Spleen (tissue), 11 donors: ENCODE results near the gene SERINC5. TPM values are rescaled to one million over a fixed set of nuclear protein-coding genes. Genes with fewer than 3 reads are reported as not detected.

Experiments
- DNase-seq: peaks from one replicate; pipeline ENCODE4 v3.0.0-alpha.2; 2020
- H3K27ac ChIP-seq, 8 donors: fragments of 200-600 bp; sonication (generic) in 7 of 8; 1 replicate in 4 of 8; 2 replicates in 4 of 8; pipeline versions ENCODE4 v1.5.0 to v1.8.0; 2016 to 2021; ENCODE audit warnings: inconsistent platforms in 4 of 8, mild to moderate bottlenecking in 4 of 8, moderate library complexity in 1 of 8
- H3K27me3 ChIP-seq, 7 donors: fragments of 200-600 bp; sonication (generic) in 6 of 7; replicated peaks in 1 of 7; 1 replicate in 4 of 7; 2 replicates in 3 of 7; pipeline versions ENCODE4 v1.5.0 to v1.8.0; 2016 to 2021; ENCODE audit warnings: inconsistent platforms in 3 of 7, mild to moderate bottlenecking in 1 of 7
- H3K36me3 ChIP-seq, 6 donors: fragments of 200-600 bp; sonication (generic) in 5 of 6; 1 replicate in 4 of 6; 2 replicates in 2 of 6; pipeline versions ENCODE4 v1.5.0 to v1.8.0; 2016 to 2021; ENCODE audit warnings: inconsistent platforms in 2 of 6
- H3K4me1 ChIP-seq, 6 donors: fragments of 200-600 bp; sonication (generic) in 5 of 6; 1 replicate in 3 of 6; 2 replicates in 3 of 6; pipeline versions ENCODE4 v1.5.0 to v1.8.0; 2016 to 2021; ENCODE audit warnings: inconsistent platforms in 3 of 6
- H3K4me3 ChIP-seq, 8 donors: fragments of 200-600 bp; sonication (generic) in 7 of 8; 1 replicate in 4 of 8; 2 replicates in 4 of 8; pipeline versions ENCODE4 v1.5.0 to v1.8.0; 2016 to 2021; ENCODE audit warnings: inconsistent platforms in 4 of 8, mild to moderate bottlenecking in 4 of 8, moderate library complexity in 2 of 8
- H3K9me3 ChIP-seq, 8 donors: fragments of 200-600 bp; sonication (generic) in 7 of 8; 1 replicate in 4 of 8; 2 replicates in 4 of 8; pipeline versions ENCODE4 v1.5.0 to v1.8.0; 2016 to 2021; ENCODE audit warnings: inconsistent platforms in 4 of 8
- POLR2A ChIP-seq, 3 donors: fragments of 450-650 bp; IDR thresholded peaks; one replicate each; pipeline ENCODE4 v1.5.1; 2017; ENCODE audit warnings: antibody characterized with exemption in 3 of 3, mild to moderate bottlenecking in 1 of 3
- POLR2AphosphoS5 ChIP-seq, 3 donors: sonication (generic); formaldehyde crosslinking; IDR thresholded peaks; one replicate each; pipeline ENCODE4 v1.5.1; 2017; ENCODE audit warnings: antibody characterized with exemption in 3 of 3
- WGBS, 5 donors: extraction: QIAGEN DNeasy Blood & Tissue Kit in 3 of 5; methylation state at CpG; one replicate each; pipeline versions ENCODE4 v1.1.5 to v1.1.7; 2013 to 2018; 5-methylcytosine and 5-hydroxymethylcytosine counted together
- intact Hi-C: fragments of 100-400 bp; cut with DNase I; formaldehyde crosslinking; loops from one replicate; pipeline ENCODE4 v1.15.0; 2023; ENCODE audit warnings: low total_unique reads
- polyA plus RNA-seq, 3 donors: library from polyadenylated mRNA; stranded (reverse); fragments of 200-250 nt; gene quantifications; one replicate each; pipeline ENCODE4 v1.2.1, GENCODE V29; 2013
- total RNA-seq, 7 donors: library from RNA; depleted of rRNA in 3 of 7; stranded (reverse); fragments of >200 nt in 3 of 7; fragmentation: NEBNext Ultra II Directional in 4 of 7; extraction: Animal tissue kit (Norgen Biotek cat#: 25700) in 4 of 7; gene quantifications; one replicate each; pipeline versions ENCODE4 v1.1.0 to v1.2.1, GENCODE V29; 2016 to 2021
- TF ChIP-seq, protein P1 (sequence below), 11 experiments: fragments of 200-600 bp in 7 of 11; fragments of 450-650 bp in 4 of 11; sonication (generic) in 4 of 11; IDR thresholded peaks in 8 of 11; conservative IDR thresholded peaks in 3 of 11; 1 replicate in 7 of 11; 2 replicates in 4 of 11; pipeline versions ENCODE4 v1.4.0 to v1.8.0; 2016 to 2021; ENCODE audit warnings: antibody characterized with exemption in 11 of 11, inconsistent platforms in 4 of 11, mild to moderate bottlenecking in 1 of 11
- donor health status: healthy with polysubstance abuse.
- donor health status: DM: no; HTN: no; CAD: no; lungs with moderate emphysema.
- donor health status: DM: no; HTN: no; CAD: no.
- donor health status: Bipolar disorder and iron deficiency.
- donor health status: healthy.
- donor health status: DM: no; HTN: no; CAD: no.
- donor health status: DM: yes; HTN: yes; CAD: no.

SERINC5 gene
- total and polyA plus RNA-seq, 10 donors = 1.5 to 29.8 (median 21.2) TPM

DNA sequence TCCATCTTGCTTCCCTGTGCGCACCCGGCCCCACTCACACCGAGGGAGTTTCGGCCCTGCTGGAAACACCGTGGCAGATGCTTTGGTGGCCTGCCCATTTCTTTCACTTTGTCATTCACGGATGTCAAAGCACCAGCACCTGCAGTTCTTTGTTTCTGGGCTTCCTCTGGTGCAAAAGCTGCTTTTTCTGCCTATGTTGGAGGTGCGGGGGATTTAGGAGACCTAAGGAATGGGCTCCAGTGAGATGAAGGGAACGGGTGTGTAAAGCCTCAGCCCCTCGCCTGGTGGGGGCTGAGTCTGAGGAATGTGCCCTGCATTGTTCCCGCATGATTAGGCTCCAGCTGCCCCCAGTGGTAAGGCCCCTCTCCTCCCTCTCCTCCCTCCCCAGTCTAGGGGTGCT is 158.4 kb downstream of the SERINC5 start:
- H3K9me3 ChIP-seq = no peaks in the 10 kb centered on the region
- DNase-seq = no peak
- H3K4me3 ChIP-seq = no peak overlapping the region
- 89 to 95% (median 91%) methylated on average over 10 of the region's 10 CpGs for WGBS, 5 donors
- TF ChIP-seq POLR2AphosphoS5 (IDR thresholded peaks at IDR 0.05) (no peak), POLR2A (IDR thresholded peaks at IDR 0.05) (no peak)
- no peak overlapping the region for H3K27ac ChIP-seq
- peaks cover 0 to 2% (median 0%) of the 10 kb centered on the region in 6 donors for H3K4me1 ChIP-seq
- no peaks in the 10 kb centered on the region for H3K27me3 ChIP-seq
- H3K36me3 ChIP-seq = no peaks in the 10 kb centered on the region
- intact Hi-C loops = no loop called here

DNA sequence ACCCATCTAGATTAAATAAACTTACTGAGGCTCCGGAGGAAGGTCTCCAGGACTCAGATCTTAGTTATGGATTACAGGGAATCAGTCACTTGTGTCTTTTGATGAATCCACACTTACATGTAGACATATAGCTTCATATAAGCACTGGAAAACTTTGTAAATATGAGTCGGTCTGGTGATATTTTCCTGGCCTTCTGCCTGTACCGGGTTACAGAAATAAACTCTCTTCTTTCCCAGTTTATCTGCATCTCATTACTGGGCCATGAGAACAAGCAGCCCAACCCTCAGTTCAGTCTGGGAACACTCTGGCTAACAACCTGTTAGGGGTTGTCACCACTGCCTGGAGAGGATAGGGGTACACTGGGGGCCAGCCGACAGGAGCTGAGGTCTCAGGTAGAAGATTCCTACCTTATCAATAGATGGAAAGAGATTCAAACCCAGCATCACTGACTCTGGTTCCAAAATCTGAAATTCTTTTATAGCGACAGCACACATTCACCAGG is 161.6 kb downstream of the SERINC5 start:
- H3K4me1 ChIP-seq = peaks cover 0 to 13% (median 0%) of the 10 kb centered on the region in 6 donors

DNA sequence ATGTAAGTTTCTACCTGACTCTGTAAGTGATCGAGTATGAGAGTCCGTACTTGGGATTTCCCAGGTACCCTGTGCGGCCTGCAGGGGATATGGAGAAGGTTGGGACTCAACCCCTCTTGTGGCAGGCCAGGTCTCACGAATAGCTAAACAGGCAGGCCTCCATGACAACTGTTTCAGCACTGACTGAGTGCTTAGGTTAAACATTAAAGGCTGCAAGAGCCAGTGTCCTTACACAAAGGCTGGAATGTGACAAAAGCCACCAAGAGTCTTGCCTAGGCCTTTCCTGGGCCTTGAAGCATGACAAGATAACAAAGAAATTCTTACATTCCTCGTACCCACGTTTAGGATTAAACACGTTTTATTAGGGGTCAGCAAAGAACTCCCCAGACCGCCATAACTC is 162.1 kb downstream of the SERINC5 start:
- intact Hi-C loops = loop anchor here (2.0 kb wide), 1 partner anchor 215 kb away; no protein-coding TSS in a partner anchor
- TF ChIP-seq, protein P1, sequence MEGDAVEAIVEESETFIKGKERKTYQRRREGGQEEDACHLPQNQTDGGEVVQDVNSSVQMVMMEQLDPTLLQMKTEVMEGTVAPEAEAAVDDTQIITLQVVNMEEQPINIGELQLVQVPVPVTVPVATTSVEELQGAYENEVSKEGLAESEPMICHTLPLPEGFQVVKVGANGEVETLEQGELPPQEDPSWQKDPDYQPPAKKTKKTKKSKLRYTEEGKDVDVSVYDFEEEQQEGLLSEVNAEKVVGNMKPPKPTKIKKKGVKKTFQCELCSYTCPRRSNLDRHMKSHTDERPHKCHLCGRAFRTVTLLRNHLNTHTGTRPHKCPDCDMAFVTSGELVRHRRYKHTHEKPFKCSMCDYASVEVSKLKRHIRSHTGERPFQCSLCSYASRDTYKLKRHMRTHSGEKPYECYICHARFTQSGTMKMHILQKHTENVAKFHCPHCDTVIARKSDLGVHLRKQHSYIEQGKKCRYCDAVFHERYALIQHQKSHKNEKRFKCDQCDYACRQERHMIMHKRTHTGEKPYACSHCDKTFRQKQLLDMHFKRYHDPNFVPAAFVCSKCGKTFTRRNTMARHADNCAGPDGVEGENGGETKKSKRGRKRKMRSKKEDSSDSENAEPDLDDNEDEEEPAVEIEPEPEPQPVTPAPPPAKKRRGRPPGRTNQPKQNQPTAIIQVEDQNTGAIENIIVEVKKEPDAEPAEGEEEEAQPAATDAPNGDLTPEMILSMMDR (IDR thresholded peaks at IDR 0.05 in 8 of 11, conservative IDR thresholded peaks at IDR 0.05 in 3 of 11) = no peak
- TF ChIP-seq POLR2A (IDR thresholded peaks at IDR 0.05) (no peak), POLR2AphosphoS5 (IDR thresholded peaks at IDR 0.05) (no peak)
- no peaks in the 10 kb centered on the region for H3K36me3 ChIP-seq
- no peaks in the 10 kb centered on the region for H3K9me3 ChIP-seq
- H3K27me3 ChIP-seq = no peaks in the 10 kb centered on the region
- H3K27ac ChIP-seq = no peak overlapping the region
- 64 to 92% (median 81%) methylated on average over 6 to 8 of the region's 8 CpGs for whole genome bisulfite sequencing, 5 donors
- H3K4me1 ChIP-seq = peaks cover 0 to 13% (median 0%) of the 10 kb centered on the region in 6 donors
- no peak overlapping the region for H3K4me3 ChIP-seq
- DNase-seq = no peak

More for the DNA sequence above, 161.6 kb downstream of the SERINC5 start:
- TF ChIP-seq POLR2A (IDR thresholded peaks at IDR 0.05) (no peak), POLR2AphosphoS5 (IDR thresholded peaks at IDR 0.05) (no peak)
- TF ChIP-seq, protein P1 (IDR thresholded peaks at IDR 0.05 in 8 of 11, conservative IDR thresholded peaks at IDR 0.05 in 3 of 11) = no peak
- intact Hi-C loops = no loop called here
- Histone ChIP-seq H3K4me3 (no peak overlapping the region), H3K27me3 (no peaks in the 10 kb centered on the region), H3K9me3 (no peaks in the 10 kb centered on the region), H3K27ac (no peak overlapping the region), H3K36me3 (no peaks in the 10 kb centered on the region)
- 84 to 92% (median 89%) methylated on average over 5 of the region's 5 CpGs for WGBS, 5 donors
- DNase-seq = no peak

DNA sequence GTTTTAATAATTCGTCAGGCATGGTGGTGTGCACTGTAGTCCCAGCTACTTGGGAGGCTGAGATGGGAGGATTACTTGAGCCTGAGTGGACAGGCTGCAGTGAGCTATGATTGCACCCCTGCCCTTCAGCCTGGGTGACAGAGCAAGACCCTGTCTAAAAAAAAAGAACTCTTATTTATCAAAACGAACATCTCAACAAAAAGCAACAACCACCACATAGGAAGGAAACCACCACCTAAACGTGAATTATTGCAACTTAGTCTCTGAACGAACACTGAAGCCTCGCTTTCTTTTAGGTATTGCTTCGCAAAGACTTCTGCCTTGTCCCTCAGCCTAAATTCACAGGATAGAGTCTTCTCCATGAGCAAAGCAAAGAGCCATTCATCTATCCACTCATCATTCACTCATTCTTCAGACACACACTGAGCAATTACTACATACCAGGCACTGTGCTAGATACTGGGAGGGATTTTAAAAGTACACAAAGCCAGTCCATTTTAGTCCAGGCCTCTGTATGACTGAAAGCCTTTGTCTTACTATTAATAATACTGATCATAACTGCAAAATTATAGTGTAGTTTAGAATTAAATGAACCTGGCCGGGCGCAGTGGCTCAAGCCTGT is 163.3 kb downstream of the SERINC5 start:
- 60 to 79% (median 68%) methylated on average over 8 of the region's 8 CpGs for WGBS, 5 donors
- H3K4me1 ChIP-seq = peaks cover 0 to 13% (median 0%) of the 10 kb centered on the region in 6 donors
- DNase-seq = no peak

More for the DNA sequence above, 163.3 kb downstream of the SERINC5 start:
- Histone ChIP-seq H3K36me3 (no peaks in the 10 kb centered on the region), H3K9me3 (no peaks in the 10 kb centered on the region), H3K27me3 (no peaks in the 10 kb centered on the region), H3K27ac (no peak overlapping the region), H3K4me3 (no peak overlapping the region)
- intact Hi-C loops = loop anchor here (2.0 kb wide), 1 partner anchor 216 kb away; no protein-coding TSS in a partner anchor
- TF ChIP-seq POLR2AphosphoS5 (IDR thresholded peaks at IDR 0.05) (no peak), POLR2A (IDR thresholded peaks at IDR 0.05) (no peak)
- TF ChIP-seq, protein P1 (IDR thresholded peaks at IDR 0.05 in 8 of 11, conservative IDR thresholded peaks at IDR 0.05 in 3 of 11) = no peak
